Measurements from ENCODE around the gene TTC7B. TPM values are rescaled to one million over a fixed set of nuclear protein-coding genes. Genes with fewer than 3 reads are reported as not detected.

The TTC7B gene
- total and polyA plus RNA-seq, 2 experiments from 2014 or later, result 7.9 to 28.6 TPM

DNA sequence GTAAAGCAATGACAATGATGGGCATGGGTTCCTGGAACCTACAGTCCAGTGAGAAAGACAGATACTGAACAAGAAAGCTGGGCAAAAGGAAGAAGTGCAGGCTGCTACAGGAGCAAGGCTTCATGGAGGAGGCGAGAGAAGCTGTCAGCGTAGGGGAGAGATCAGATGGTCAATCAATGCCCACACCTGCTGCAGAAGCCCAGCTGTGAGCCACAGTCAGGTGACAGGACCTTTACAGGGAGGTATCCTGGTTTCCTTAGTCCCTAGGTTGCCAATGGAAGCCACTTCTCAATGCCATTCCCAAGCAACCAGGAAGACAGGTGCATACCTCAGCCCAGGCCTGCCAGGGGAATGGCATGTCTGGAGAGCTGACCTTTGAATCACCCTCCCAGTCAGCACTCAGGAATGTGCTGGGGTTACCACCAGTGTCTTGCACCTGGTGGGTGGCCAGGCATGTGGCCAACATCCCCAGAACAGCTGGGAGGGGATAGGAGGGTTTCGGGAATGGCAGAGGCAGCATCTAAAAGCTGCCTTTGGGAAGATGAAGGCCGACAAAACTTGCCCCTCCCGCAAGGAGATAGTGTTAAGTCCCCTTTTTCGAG is 170.3 kb downstream of the TTC7B start:
- H3K4me2 ChIP-seq, result no peak overlapping the region
- no peaks in the 10 kb centered on the region for H3K9me3 Mint-ChIP-seq

More for the DNA sequence above, 170.3 kb downstream of the TTC7B start:
- peaks cover 45% of the 10 kb centered on the region for H3K4me1 Mint-ChIP-seq
- Histone ChIP-seq H2AFZ (no peak overlapping the region), H3K4me1 (ENCODE audit: insufficient read depth) (peaks cover 17% of the 10 kb centered on the region), H3K9me2 (ENCODE audit: insufficient read depth) (peaks cover 12% of the 10 kb centered on the region; the same call in 1 of the 2 replicates), H3K4me3 (no peak overlapping the region), H3K27me3 (ENCODE audit: insufficient read depth) (no peaks in the 10 kb centered on the region), H4K20me1 (replicated peaks; ENCODE audit: insufficient read depth) (no peaks in the 10 kb centered on the region), H3K27ac (ENCODE audit: low read depth) (no peak overlapping the region), H3K79me2 (replicated peaks; ENCODE audit: insufficient read depth) (no peaks in the 10 kb centered on the region), H3K36me3 (ENCODE audit: insufficient read depth) (no peaks in the 10 kb centered on the region), H3F3A (replicated peaks; ENCODE audit: low read depth) (no peaks in the 10 kb centered on the region; the same call in 1 of the 2 replicates)
- ATAC-seq (peak; percentile 67), DNase-seq (ENCODE audit: low spot score) (peak; percentile 81)
- peaks cover 2% of the 10 kb centered on the region; the same call in 1 of the 3 replicates for H3K36me3 Mint-ChIP-seq (ENCODE audit: low read depth)
- TF ChIP-seq, protein P1, sequence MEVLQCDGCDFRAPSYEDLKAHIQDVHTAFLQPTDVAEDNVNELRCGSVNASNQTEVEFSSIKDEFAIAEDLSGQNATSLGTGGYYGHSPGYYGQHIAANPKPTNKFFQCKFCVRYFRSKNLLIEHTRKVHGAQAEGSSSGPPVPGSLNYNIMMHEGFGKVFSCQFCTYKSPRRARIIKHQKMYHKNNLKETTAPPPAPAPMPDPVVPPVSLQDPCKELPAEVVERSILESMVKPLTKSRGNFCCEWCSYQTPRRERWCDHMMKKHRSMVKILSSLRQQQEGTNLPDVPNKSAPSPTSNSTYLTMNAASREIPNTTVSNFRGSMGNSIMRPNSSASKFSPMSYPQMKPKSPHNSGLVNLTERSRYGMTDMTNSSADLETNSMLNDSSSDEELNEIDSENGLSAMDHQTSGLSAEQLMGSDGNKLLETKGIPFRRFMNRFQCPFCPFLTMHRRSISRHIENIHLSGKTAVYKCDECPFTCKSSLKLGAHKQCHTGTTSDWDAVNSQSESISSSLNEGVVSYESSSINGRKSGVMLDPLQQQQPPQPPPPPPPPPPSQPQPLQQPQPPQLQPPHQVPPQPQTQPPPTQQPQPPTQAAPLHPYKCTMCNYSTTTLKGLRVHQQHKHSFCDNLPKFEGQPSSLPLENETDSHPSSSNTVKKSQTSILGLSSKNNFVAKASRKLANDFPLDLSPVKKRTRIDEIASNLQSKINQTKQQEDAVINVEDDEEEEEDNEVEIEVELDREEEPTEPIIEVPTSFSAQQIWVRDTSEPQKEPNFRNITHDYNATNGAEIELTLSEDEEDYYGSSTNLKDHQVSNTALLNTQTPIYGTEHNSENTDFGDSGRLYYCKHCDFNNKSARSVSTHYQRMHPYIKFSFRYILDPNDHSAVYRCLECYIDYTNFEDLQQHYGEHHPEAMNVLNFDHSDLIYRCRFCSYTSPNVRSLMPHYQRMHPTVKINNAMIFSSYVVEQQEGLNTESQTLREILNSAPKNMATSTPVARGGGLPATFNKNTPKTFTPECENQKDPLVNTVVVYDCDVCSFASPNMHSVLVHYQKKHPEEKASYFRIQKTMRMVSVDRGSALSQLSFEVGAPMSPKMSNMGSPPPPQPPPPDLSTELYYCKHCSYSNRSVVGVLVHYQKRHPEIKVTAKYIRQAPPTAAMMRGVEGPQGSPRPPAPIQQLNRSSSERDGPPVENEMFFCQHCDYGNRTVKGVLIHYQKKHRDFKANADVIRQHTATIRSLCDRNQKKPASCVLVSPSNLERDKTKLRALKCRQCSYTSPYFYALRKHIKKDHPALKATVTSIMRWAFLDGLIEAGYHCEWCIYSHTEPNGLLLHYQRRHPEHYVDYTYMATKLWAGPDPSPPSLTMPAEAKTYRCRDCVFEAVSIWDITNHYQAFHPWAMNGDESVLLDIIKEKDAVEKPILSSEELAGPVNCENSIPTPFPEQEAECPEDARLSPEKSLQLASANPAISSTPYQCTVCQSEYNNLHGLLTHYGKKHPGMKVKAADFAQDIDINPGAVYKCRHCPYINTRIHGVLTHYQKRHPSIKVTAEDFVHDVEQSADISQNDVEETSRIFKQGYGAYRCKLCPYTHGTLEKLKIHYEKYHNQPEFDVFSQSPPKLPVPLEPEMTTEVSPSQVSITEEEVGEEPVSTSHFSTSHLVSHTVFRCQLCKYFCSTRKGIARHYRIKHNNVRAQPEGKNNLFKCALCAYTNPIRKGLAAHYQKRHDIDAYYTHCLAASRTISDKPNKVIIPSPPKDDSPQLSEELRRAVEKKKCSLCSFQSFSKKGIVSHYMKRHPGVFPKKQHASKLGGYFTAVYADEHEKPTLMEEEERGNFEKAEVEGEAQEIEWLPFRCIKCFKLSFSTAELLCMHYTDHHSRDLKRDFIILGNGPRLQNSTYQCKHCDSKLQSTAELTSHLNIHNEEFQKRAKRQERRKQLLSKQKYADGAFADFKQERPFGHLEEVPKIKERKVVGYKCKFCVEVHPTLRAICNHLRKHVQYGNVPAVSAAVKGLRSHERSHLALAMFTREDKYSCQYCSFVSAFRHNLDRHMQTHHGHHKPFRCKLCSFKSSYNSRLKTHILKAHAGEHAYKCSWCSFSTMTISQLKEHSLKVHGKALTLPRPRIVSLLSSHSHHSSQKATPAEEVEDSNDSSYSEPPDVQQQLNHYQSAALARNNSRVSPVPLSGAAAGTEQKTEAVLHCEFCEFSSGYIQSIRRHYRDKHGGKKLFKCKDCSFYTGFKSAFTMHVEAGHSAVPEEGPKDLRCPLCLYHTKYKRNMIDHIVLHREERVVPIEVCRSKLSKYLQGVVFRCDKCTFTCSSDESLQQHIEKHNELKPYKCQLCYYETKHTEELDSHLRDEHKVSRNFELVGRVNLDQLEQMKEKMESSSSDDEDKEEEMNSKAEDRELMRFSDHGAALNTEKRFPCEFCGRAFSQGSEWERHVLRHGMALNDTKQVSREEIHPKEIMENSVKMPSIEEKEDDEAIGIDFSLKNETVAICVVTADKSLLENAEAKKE (CRISPR knock-in tag; IDR thresholded peaks at IDR 0.05), result no peak; the same call in 1 of the 2 replicates
- TF ChIP-seq EZH2 (IDR thresholded peaks at IDR 0.05; ENCODE audit: low read depth, unreplicated experiment) (no peak), ZNF114 (CRISPR knock-in tag; IDR thresholded peaks at IDR 0.05) (no peak), CREB1 (CRISPR knock-in tag; IDR thresholded peaks at IDR 0.05; ENCODE audit: low read depth) (no peak), JUNB (IDR thresholded peaks at IDR 0.05; ENCODE audit: unreplicated experiment) (no peak), ETS1 (IDR thresholded peaks at IDR 0.05) (no peak), STAT1 (IDR thresholded peaks at IDR 0.05; ENCODE audit: unreplicated experiment) (no peak), NANOG (IDR thresholded peaks at IDR 0.05; ENCODE audit: borderline replicate concordance) (no peak), POLR2AphosphoS5 (IDR thresholded peaks at IDR 0.05; ENCODE audit: low read depth) (no peak), EZH2phosphoT487 (IDR thresholded peaks at IDR 0.05; ENCODE audit: unreplicated experiment) (no peak), ZNF331 (CRISPR knock-in tag; IDR thresholded peaks at IDR 0.05; ENCODE audit: low read depth) (no peak), CTCF (conservative IDR thresholded peaks at IDR 0.05; ENCODE audit: low read depth in 2 of 2) (no peak)
- TF ChIP-seq, protein P2, sequence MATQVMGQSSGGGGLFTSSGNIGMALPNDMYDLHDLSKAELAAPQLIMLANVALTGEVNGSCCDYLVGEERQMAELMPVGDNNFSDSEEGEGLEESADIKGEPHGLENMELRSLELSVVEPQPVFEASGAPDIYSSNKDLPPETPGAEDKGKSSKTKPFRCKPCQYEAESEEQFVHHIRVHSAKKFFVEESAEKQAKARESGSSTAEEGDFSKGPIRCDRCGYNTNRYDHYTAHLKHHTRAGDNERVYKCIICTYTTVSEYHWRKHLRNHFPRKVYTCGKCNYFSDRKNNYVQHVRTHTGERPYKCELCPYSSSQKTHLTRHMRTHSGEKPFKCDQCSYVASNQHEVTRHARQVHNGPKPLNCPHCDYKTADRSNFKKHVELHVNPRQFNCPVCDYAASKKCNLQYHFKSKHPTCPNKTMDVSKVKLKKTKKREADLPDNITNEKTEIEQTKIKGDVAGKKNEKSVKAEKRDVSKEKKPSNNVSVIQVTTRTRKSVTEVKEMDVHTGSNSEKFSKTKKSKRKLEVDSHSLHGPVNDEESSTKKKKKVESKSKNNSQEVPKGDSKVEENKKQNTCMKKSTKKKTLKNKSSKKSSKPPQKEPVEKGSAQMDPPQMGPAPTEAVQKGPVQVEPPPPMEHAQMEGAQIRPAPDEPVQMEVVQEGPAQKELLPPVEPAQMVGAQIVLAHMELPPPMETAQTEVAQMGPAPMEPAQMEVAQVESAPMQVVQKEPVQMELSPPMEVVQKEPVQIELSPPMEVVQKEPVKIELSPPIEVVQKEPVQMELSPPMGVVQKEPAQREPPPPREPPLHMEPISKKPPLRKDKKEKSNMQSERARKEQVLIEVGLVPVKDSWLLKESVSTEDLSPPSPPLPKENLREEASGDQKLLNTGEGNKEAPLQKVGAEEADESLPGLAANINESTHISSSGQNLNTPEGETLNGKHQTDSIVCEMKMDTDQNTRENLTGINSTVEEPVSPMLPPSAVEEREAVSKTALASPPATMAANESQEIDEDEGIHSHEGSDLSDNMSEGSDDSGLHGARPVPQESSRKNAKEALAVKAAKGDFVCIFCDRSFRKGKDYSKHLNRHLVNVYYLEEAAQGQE (IDR thresholded peaks at IDR 0.05; ENCODE audit: unreplicated experiment), result no peak
- no peak overlapping the region for H3K27ac Mint-ChIP-seq
- no peaks in the 10 kb centered on the region for H3K27me3 Mint-ChIP-seq (ENCODE audit: insufficient read depth, low read depth, poor library complexity)
- no peak overlapping the region for H3K4me3 Mint-ChIP-seq

Measured in GM23338 (cell line).